AG04449 (cell line): ENCODE measurements around the gene CISD1.

Experiments
- CTCF ChIA-PET: fragments of 350-600 bp; formaldehyde crosslinking; extraction: SDS; loops from one replicate; lab custom pipeline; 2021; ENCODE audit warnings: antibody characterized with exemption; lab: Yijun Ruan, JAX
- POLR2A ChIA-PET: fragments of 400-600, 350-600 bp; formaldehyde crosslinking; extraction: SDS; loops from one replicate; lab custom pipeline; 2020; ENCODE audit warnings: antibody characterized with exemption, inconsistent platforms; lab: Yijun Ruan, JAX
- DNase-seq: peaks from one replicate; pipeline ENCODE4 v3.0.0-alpha.2; 2010; ENCODE audit warnings: low read depth, low spot score
- H3K4me3 ChIP-seq: 2 replicates; pipeline ENCODE4 v1.5.1; 2011; ENCODE audit warnings: low read depth, mild to moderate bottlenecking, control low read depth, low read length
- TF ChIP-seq, protein P1 (sequence below): IDR thresholded peaks from one replicate; pipeline ENCODE4 v1.5.1; 2011; ENCODE audit warnings: mild to moderate bottlenecking, moderate library complexity, low read length, control low read depth, inconsistent platforms; ENCODE audit not compliant: insufficient read depth; ENCODE audit errors: missing control alignments

The CISD1 gene

DNA sequence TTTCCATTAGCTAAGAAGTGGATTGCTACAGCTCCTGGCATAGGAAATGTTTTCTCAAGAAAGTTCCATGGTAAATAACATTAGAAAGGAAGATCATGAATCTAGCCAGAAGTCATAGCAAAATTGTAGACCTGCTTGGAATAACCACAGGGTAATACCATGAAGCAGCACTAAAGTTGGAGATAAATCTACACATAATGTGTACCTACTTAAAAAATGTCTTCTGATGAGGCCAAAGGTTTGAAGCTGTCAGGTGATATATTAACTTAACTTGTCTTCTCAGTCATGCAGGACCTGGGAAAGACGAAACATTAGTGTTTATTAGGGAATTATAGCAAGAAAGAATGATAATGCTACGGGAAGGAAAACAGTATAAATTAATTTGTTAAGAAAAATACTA is 6.3 kb downstream of the CISD1 start:
- no peak overlapping the region for H3K4me3 ChIP-seq
- POLR2A ChIA-PET: no interaction called here
- CTCF ChIA-PET: interaction anchor here (0.7 to 6.2 kb wide), 3 partner anchors 17 to 98 kb away, joined by 3 to 38 read pairs (median 5); no protein-coding TSS in a partner anchor
- TF ChIP-seq, protein P1, sequence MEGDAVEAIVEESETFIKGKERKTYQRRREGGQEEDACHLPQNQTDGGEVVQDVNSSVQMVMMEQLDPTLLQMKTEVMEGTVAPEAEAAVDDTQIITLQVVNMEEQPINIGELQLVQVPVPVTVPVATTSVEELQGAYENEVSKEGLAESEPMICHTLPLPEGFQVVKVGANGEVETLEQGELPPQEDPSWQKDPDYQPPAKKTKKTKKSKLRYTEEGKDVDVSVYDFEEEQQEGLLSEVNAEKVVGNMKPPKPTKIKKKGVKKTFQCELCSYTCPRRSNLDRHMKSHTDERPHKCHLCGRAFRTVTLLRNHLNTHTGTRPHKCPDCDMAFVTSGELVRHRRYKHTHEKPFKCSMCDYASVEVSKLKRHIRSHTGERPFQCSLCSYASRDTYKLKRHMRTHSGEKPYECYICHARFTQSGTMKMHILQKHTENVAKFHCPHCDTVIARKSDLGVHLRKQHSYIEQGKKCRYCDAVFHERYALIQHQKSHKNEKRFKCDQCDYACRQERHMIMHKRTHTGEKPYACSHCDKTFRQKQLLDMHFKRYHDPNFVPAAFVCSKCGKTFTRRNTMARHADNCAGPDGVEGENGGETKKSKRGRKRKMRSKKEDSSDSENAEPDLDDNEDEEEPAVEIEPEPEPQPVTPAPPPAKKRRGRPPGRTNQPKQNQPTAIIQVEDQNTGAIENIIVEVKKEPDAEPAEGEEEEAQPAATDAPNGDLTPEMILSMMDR: no peak
- DNase-seq: no peak

DNA sequence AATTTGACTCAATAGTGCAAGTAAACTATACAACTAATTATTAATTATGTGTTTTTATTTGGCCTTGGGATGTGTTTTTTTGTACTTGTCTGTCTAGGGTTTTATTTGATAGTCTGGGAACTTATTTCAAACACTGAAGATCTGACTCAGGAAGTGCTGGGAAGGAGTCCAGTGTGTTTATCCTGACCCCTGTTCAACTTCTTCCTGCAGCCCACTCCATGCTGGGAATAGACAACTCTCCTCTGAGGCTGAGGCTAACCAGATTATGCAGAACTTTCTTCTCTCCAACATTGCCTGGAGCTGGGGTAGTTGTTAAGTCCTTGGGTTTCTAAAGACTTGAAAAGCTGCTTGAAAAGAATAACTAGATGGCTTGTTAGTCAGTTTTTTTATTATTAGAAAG is 6.9 kb downstream of the CISD1 start:
- ChIA-PET POLR2A (no interaction called here), CTCF (interaction anchor here (1.3 to 6.2 kb wide), 3 partner anchors 16 to 98 kb away, joined by 4 to 38 read pairs (median 5); no protein-coding TSS in a partner anchor)
- no peak for DNase-seq
- H3K4me3 ChIP-seq: no peak overlapping the region
- TF ChIP-seq, protein P1: no peak

DNA sequence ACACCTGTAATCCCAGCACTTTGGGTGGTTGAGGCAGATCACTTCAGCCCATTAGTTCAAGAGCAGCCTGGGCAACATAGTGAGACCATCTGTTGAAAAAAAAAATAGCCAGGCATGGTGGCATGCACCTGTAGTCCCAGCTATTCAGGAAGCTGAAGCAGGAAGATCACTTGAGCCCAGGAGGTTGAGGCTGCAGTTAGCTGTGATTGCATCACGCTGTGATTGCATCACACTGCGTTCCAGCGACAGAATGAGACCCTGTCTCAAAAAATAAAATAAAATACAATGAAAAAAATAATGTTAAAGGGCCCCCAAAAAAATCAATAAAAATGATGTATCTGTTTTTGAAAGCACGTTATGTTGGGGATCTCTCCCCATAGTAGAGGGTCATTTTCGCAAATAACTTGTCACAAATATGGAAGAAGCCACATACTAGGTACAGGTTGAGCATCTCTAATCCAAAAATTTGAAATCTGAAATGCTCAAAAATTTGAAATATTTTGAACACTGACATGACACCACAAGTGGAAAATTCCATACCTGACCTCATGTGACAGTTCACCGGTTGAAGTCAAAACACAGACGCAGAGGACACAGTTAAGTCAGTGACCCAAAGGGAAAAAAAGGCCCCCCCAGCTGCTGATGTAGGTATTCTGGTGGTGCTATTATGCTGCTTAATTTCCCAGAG is 9.5 kb downstream of the CISD1 start:
- H3K4me3 ChIP-seq: no peak overlapping the region
- no peak for DNase-seq
- TF ChIP-seq, protein P1: no peak
- POLR2A ChIA-PET: no interaction called here
- CTCF ChIA-PET: interaction anchor here (1.2 to 2.6 kb wide), 2 partner anchors 12 to 101 kb away, joined by 5 to 12 read pairs; no protein-coding TSS in a partner anchor

DNA sequence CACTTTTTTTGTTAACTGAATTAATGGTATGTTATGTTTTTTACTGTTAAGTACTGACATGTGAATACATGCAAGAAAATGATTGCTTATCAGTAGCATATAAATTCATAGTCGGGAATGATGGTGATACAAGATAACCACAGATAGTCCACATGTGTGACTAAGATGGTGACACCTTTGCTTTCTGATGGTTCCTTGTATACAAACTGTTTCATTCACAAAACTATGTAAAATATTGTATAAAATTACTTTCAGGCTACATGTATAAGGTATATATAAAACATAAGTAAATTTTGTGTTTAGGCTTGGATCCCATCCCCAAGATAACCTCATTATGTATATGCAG is 10.0 kb downstream of the CISD1 start:
- no peak overlapping the region for H3K4me3 ChIP-seq
- TF ChIP-seq, protein P1: no peak
- ChIA-PET CTCF (interaction anchor here (2.6 kb wide), 1 partner anchor 101 kb away, joined by 12 read pairs; no protein-coding TSS in a partner anchor), POLR2A (no interaction called here)
- no peak for DNase-seq

DNA sequence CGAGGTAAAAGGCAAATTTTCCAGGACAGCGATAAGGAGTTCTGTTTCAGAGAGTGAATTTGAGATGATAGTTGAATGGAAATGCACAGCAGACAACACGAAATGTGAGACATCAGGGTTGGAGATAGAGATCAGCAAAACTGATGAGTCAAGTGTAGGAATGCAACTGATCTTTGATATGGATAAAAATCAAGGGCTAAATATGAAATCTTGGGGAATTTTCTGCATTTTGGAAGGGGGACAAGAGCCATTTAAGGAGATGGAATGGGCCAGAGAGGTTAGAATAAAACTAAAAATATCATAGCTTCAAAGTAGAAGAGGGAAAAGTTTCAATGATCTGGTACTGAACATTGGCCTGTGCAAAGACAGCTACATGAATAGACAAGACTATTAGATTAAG is 11.5 kb downstream of the CISD1 start:
- CTCF ChIA-PET: interaction anchor here (1.0 to 1.7 kb wide), 4 partner anchors 11 to 105 kb away, joined by 4 to 14 read pairs (median 7); no protein-coding TSS in a partner anchor
- POLR2A ChIA-PET: no interaction called here
- no peak overlapping the region for H3K4me3 ChIP-seq
- TF ChIP-seq, protein P1: no peak
- DNase-seq: no peak

DNA sequence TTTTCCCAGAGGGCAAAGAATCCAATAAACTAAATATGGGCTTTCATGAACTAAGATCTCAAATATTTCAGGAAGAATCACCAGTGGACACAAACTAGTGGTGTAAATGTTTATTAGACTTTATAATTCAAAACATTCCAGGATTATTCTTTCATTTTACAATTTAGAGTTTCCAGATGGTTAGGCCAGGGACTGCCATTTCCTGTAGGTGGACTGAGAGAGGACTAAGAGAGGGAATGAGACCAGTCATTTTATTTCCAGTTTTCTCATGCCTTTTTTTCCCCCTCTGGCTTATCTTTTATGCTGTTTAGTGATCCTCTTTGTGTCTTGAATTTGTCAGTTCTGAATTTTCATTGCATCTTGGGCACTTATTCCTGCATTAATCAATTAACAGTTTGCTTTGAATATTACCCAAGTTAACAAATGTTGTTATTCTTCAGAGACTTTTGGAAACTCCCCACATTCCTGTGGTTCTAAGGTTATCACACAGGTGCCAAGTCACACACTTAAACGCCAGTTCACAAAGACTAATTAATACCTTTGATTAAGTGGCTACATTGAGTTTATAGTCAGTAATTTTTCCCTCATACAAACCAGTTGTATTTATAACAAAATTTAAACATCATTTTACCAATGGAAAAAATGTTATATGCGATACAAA is 12.3 kb downstream of the CISD1 start:
- POLR2A ChIA-PET: no interaction called here
- no peak for DNase-seq
- no peak overlapping the region for H3K4me3 ChIP-seq
- TF ChIP-seq, protein P1: no peak
- CTCF ChIA-PET: interaction anchor here (1.0 to 4.8 kb wide), 4 partner anchors 10 to 105 kb away, joined by 4 to 22 read pairs (median 12); no protein-coding TSS in a partner anchor
